Measurements from ENCODE around the gene PLA2G6.
"Not testable (repeated sequence)": the region's sequence is repeated elsewhere in the genome, so short reads cannot be mapped to it uniquely, and the experiment has no call there.

The PLA2G6 gene

GRCh38 chr22:38167988-38168407, 13.6 kb downstream of the PLA2G6 start:
- no peak for DNase-seq (ENCODE audit: low spot score)

GRCh38 chr22:38165922-38166593, 15.6 kb downstream of the PLA2G6 start:
- no peak for DNase-seq (ENCODE audit: low spot score)

- no peak for DNase-seq (ENCODE audit: low spot score)
Measured at GRCh38 chr22:38164551-38164918, 17.1 kb downstream of the PLA2G6 start.

DNA sequence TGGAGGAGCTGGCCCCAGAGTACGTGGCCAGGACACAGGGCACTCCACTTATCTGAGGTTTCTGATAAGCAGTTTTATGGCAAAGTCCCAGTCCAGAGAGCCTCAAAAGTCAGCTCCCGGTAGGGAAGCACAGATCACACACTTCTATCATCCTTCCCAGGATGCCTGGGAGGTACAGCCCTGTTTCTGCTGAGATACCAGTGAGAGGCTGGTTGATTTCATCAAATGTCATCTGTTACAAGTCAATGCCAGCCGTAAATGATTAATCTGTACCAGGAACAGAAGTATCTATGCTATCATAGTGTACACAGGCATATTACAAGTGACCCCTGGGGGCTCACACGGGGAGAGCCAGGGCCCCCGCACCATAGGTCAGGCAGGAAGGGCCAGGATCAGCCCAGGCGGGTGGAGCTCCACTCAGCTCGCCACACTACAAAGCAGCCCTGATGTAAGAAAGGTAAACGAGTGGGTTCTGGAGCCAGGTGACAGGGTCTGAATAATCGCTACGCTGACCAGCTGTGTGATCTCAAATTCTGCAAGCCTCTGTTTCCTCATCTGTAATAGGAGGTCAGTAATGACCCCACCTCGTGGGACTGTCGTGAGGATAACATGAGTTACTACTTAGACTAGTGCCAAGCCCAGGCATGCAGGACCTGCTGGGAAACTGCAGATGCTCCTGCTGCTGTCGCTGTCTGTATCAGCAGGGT, 17.6 kb downstream of the PLA2G6 start:
- DNase-seq (ENCODE audit: low spot score): no peak

DNA sequence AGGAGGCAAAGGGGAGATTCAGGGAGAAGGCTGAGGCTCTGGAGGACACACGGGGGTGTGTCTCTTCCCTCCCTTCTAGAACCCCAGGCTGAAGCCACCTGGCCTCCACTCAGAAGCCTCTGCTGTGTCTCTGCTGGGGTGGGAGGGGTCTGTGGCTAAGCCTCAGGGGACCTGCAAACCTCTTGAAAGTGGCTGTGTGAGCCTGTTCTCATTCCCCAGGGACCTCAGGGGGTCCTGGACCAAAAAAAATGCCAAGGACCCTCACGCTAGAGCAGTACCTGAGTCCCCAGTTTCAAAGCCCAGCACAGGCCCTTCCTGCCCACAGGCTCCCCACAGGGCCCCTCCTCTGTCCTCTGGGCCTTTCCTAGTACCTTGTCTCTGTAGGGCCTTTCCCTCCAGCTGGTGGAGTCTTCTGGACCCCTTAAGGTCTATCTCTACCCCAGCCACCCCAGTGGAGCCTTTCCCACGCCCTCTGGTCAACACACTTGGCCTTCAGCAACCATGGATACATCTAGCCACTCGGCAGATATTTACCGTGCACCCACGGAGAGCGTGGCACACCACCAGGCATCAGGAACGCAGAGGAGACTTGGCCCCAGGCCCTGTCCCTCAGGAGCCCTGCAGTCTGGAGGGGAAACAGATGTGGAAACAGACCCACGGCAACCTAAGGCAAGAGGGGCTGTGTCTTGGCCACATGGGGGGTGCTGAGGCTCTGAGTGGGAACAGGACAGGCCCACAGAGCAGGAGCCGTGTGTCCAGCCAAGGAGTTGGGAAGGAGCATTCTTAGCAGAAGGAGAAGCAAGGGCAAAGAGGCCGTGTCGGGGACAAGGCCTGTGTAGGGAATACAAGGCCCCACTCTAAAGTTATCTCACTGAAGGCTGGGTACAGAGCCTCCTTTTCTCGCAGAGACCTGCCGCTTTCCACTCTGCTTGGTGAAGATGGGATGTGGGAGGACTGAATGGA, 18.5 kb downstream of the PLA2G6 start:
- DNase-seq (ENCODE audit: low spot score): no peak

DNA sequence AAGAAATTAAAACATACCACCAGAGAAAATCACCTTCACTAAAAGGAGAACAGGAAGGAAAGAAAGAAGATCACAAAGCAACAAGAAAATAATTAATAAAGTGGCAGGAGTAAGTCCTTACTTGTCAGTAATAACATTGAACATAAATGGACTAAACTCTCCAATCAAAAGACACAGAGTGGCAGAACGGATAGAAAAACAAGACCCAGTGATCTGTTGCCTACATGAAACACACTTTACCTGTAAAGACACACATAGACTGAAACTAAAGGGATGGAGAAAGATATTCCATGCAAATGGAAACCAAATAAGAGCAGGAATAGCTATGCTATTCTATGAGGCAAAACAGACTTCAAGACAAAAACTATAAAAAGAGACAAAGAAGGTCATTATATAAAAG, 25.9 kb downstream of the PLA2G6 start:
- no peak for DNase-seq (ENCODE audit: low spot score)

- not testable (repeated sequence) for DNase-seq (ENCODE audit: low spot score)
Measured at GRCh38 chr22:38154563-38154915, 27.1 kb downstream of the PLA2G6 start.

GRCh38 chr22:38153821-38154562, 27.6 kb downstream of the PLA2G6 start:
- DNase-seq (ENCODE audit: low spot score): no peak

DNA sequence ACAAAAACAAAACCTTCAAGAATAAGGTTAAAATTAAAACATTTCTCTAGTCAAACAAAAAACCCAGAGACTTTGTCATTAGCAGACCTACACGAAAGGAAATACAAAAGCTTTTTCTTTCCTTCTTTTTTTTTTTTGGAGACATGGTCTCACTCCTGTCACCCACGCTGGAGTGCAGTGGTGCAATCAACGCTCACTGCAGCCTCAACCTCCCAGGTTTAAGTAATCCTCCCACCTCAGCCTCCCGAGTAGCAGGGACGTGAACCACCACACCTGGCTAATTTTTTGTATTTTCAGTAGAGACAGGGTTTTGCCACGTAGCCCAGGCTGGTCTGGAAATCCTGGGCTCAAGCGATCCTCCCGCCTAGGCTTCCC, 30.5 kb downstream of the PLA2G6 start:
- DNase-seq (ENCODE audit: low spot score): no peak

DNA sequence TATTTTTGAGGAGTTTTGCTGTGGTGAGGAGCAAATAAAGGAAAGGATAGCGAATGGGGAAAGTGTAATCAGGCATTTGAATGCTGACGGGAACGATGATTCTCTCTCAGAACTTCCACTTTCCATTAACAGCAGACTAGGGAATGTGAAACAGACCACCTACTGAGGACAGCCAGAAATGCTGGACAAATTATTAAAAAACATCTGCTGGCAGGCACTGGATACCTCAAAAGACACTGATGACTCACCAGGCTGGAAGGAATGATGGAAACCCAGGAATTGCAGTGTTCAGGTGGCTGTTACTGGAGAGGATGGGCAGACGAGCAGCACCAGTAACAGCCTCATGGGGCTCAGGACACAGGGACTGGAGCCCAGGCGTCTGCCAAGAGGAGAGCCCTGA, 33.4 kb downstream of the PLA2G6 start:
- DNase-seq (ENCODE audit: low spot score): no peak

- DNase-seq (ENCODE audit: low spot score): not testable (repeated sequence)
Measured at GRCh38 chr22:38146166-38146565, 35.5 kb downstream of the PLA2G6 start.

DNA sequence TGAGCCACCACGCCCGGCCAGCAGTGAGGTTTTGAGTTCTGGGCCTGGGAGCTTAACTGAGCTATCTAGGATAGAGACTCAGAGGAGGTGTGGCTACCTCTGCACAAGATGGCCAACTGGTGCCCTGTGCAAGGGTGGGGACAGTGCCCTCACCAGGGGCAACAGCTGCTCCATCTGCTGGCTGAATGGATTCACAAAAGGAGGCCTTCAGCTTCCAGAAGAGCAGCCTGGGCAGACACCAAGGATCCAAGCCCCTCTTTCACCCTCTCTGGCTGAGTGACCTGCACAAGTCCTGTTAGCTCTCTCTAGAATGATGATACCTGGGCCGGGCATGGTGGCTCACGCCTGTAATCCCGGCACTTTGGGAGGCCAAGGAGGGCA, 37.6 kb downstream of the PLA2G6 start:
- no peak for DNase-seq (ENCODE audit: low spot score)

DNA sequence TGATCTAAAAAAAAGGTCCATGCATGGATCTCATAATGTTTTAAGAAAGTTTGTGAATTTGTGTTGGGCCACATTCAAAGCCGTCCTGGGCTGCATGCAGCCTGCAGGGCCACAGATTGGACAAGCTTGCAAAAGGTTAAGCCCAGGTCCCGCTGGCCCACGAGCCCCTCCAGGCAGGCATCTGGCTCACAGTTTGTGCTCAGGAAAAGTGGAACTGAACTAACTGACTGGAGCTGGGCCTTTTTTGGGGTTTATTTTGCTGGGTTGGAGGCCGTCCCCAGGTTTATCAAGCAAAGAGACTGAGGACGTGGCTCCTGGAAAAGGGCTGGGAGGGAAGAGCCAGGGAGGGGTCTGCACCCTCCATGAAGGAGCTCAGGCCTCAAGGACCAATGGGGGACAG, 39.0 kb downstream of the PLA2G6 start:
- no peak for DNase-seq (ENCODE audit: low spot score)

DNA sequence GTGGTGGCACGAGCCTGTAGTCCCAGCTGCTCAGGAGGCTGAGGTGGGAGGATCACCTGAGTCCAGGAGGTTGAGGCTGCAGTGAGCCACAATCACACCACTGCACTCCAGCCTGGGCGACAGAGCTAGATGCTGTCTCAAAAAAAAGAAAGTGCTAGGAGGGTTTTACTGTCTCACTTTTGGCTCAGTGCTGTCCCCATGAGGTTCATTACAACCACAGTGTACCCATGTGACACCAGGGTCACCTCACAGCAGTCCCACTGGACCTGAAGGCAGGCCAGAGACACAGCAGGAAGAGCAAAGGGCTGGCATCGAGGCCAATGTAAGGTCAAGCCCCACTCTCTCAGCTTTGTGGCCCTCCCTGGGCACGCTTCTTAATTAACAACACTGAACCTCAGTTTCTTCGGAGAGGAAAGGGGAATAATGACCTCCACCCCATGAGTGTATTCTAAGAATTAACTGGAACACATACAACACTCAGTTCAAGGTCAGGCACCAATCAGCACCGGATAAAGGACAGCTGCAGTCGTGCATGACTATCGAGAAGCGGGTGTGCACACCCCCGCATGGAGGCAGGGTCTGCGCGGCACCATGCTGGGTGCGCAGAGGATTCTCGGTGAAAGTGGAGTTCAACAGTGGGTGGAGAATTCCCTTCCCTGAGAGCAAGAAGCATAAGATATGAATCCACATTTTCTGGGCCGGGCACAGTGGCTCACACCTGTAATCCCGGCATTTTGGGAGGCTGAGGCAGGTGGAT, 40.2 kb downstream of the PLA2G6 start:
- no peak for DNase-seq (ENCODE audit: low spot score)

- no peak for DNase-seq (ENCODE audit: low spot score)
Measured at GRCh38 chr22:38139901-38140300, 41.7 kb downstream of the PLA2G6 start.

- no peak for DNase-seq (ENCODE audit: low spot score)
Measured at GRCh38 chr22:38138961-38139360, 42.7 kb downstream of the PLA2G6 start.

GRCh38 chr22:38137876-38138687, 43.5 kb downstream of the PLA2G6 start:
- no peak for DNase-seq (ENCODE audit: low spot score)

DNA sequence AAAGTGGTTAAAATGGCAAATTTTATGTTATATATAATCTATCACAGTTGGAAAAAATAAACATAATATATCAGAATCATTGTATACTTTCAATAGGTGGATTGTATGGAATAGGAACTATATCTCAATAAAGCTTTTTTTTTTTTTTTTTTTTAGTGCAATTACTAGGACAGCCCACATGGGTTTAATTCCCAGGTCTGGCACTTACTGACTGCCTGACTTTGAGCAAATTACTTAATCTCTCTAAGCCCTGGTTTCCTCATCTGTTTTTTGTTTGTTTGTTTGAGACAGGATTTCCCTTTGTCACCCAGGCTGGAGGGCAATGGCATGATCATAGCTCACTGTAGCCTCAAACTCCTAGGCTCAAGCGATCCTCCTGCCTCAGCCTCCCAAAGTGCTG, 45.0 kb downstream of the PLA2G6 start:
- peak; percentile 4 for DNase-seq (ENCODE audit: low spot score)

DNA sequence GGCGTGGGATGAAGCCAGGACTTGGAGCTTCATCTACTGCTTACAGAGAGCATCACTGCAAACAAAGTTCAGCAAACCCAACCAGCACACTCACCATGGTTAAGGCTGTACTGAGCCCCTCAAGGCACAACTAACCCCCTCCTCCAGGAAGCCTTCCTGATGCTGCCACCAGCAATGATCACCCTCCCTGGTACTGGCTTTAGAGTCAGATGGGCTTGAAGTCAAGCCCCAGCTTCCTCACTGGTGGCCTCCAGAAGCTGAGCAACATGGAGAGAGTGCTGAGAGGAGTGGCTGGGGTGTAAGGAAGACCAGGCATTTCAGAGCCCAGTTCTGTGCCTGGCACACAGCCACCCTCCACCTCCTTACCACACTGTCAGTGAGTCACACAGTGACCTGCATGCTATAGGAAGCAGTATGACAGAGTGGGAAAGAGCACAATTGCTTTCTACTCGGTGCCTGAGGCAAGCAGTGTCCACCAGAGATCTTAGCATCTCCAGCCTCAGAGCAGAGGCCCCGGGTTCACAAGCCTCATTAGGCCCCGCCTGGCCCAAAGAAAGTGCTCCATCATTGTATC, 46.4 kb downstream of the PLA2G6 start:
- peak; percentile 6 for DNase-seq (ENCODE audit: low spot score)

DNA sequence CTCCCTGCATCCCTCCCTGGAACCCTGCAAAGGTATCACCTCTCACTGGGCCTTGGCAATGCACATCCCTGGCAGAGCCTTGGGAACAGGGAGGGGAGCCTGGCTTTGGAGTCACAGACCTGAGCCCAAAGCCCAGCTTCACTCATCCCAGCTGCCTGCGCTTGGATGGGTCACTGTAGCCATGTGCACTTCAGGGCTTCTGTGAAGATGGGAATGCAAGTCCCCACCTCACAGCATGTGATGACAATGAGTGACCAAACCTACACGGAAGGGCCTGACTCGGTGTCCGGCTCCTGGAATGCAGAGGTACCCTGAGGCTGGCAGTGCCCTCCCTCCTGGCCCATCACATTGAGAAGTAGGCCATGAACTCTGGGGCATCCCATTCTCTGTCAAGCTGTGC, 48.3 kb downstream of the PLA2G6 start:
- DNase-seq (ENCODE audit: low spot score): no peak

All from HuH-7.5 (cell line).